ENCODE results near the gene NTMT1. TPM values are rescaled to one million over a fixed set of nuclear protein-coding genes. Genes with fewer than 3 reads are reported as not detected.

NTMT1 gene
- total RNA-seq, 4 donors from 2014 or later: 1.8 to 30.8 (median 21.6) TPM

GRCh38 chr9:129581505-129582189 is 44.3 kb upstream of the NTMT1 start:
- no peak for DNase-seq
- no peaks in the 10 kb centered on the region for H3K4me1 ChIP-seq
- intact Hi-C loops (cut with DNase I; ENCODE audit: low total_unique reads): no loop called here

GRCh38 chr9:129582855-129583254 is 43.1 kb upstream of the NTMT1 start:
- no peak for DNase-seq
- no peak overlapping the region for H3K4me3 ChIP-seq
- no peaks in the 10 kb centered on the region for H3K27me3 ChIP-seq
- H3K4me1 ChIP-seq: no peaks in the 10 kb centered on the region
- TF ChIP-seq CTCF (IDR thresholded peaks at IDR 0.05): no peak
- no peak for TF ChIP-seq POLR2A (IDR thresholded peaks at IDR 0.05)
- H3K27ac ChIP-seq: no peak overlapping the region
- intact Hi-C loops (cut with DNase I; ENCODE audit: low total_unique reads): no loop called here
- H3K36me3 ChIP-seq: no peaks in the 10 kb centered on the region
- no peaks in the 10 kb centered on the region for H3K9me3 ChIP-seq

More at GRCh38 chr9:129581505-129582189, 44.3 kb upstream of the NTMT1 start:
- TF ChIP-seq CTCF (IDR thresholded peaks at IDR 0.05) (no peak), POLR2A (IDR thresholded peaks at IDR 0.05) (no peak)
- no peak overlapping the region for H3K4me3 ChIP-seq
- no peak overlapping the region for H3K27ac ChIP-seq
- no peaks in the 10 kb centered on the region for H3K9me3 ChIP-seq
- no peaks in the 10 kb centered on the region for H3K36me3 ChIP-seq
- H3K27me3 ChIP-seq: no peaks in the 10 kb centered on the region

GRCh38 chr9:129583308-129584038 is 42.5 kb upstream of the NTMT1 start:
- H3K9me3 ChIP-seq: no peaks in the 10 kb centered on the region
- no peaks in the 10 kb centered on the region for H3K36me3 ChIP-seq
- TF ChIP-seq CTCF (IDR thresholded peaks at IDR 0.05) (no peak), POLR2A (IDR thresholded peaks at IDR 0.05) (no peak)
- H3K4me1 ChIP-seq: no peaks in the 10 kb centered on the region
- intact Hi-C loops (cut with DNase I; ENCODE audit: low total_unique reads): no loop called here
- no peak for DNase-seq
- no peak overlapping the region for H3K27ac ChIP-seq
- no peak overlapping the region for H3K4me3 ChIP-seq
- H3K27me3 ChIP-seq: no peaks in the 10 kb centered on the region

GRCh38 chr9:129584136-129584535 is 41.8 kb upstream of the NTMT1 start:
- Histone ChIP-seq H3K27ac (peak overlapping the region in 1 of 2 donors; percentile 11), H3K9me3 (no peaks in the 10 kb centered on the region), H3K4me3 (no peak overlapping the region), H3K36me3 (no peaks in the 10 kb centered on the region), H3K27me3 (no peaks in the 10 kb centered on the region), H3K4me1 (no peaks in the 10 kb centered on the region)
- intact Hi-C loops (cut with DNase I; ENCODE audit: low total_unique reads): no loop called here
- DNase-seq: peak; percentile 71 to 84
- TF ChIP-seq CTCF (IDR thresholded peaks at IDR 0.05) (no peak), POLR2A (IDR thresholded peaks at IDR 0.05) (no peak)

GRCh38 chr9:129585352-129585751 is 40.6 kb upstream of the NTMT1 start:
- Histone ChIP-seq H3K4me1 (no peaks in the 10 kb centered on the region), H3K9me3 (no peaks in the 10 kb centered on the region), H3K27ac (no peak overlapping the region), H3K4me3 (no peak overlapping the region), H3K27me3 (no peaks in the 10 kb centered on the region), H3K36me3 (no peaks in the 10 kb centered on the region)
- intact Hi-C loops (cut with DNase I; ENCODE audit: low total_unique reads): no loop called here
- TF ChIP-seq POLR2A (IDR thresholded peaks at IDR 0.05): no peak
- no peak for TF ChIP-seq CTCF (IDR thresholded peaks at IDR 0.05)
- no peak for DNase-seq
